Activated T-helper 17 cell treated with anti-CD3 and anti-CD28 coated beads, Interleukin-2, amount 50 U/mL, for 72 hours (primary cell): Measurements from ENCODE around the gene PEMT. TPM values are rescaled to one million over a fixed set of nuclear protein-coding genes. Genes with fewer than 3 reads are reported as not detected.

Source experiments
- ATAC-seq: fragments of 150-1000 bp; cut with Tn5 transposase; replicated peaks from 2 replicates; pipeline ENCODE4 v1.10.0; 2021; ENCODE audit warnings: mild to moderate bottlenecking, moderate library complexity
- H3K27ac Mint-ChIP-seq: one replicate; pipeline ENCODE4 v1.8.0; 2022; ENCODE audit warnings: mixed read lengths
- H3K27me3 Mint-ChIP-seq: one replicate; pipeline ENCODE4 v1.8.0; 2022; ENCODE audit warnings: mixed read lengths
- H3K36me3 Mint-ChIP-seq: one replicate; pipeline ENCODE4 v1.8.0; 2022; ENCODE audit warnings: low read depth, mild to moderate bottlenecking, mixed read lengths
- H3K4me1 Mint-ChIP-seq: one replicate; pipeline ENCODE4 v1.8.0; 2022; ENCODE audit warnings: mixed read lengths
- H3K4me3 Mint-ChIP-seq: one replicate; pipeline ENCODE4 v1.8.0; 2022; ENCODE audit warnings: mild to moderate bottlenecking, mixed read lengths
- H3K9me3 Mint-ChIP-seq: one replicate; pipeline ENCODE4 v1.8.0; 2022; ENCODE audit warnings: mixed read lengths
- total RNA-seq, 2 donors: library from RNA; stranded (reverse); gene quantifications; one replicate each; pipeline ENCODE4 v1.2.3, GENCODE V29; 2022

Gene PEMT
- total RNA-seq, 2 donors from 2014 or later, result 18.1 to 33.5 TPM

DNA sequence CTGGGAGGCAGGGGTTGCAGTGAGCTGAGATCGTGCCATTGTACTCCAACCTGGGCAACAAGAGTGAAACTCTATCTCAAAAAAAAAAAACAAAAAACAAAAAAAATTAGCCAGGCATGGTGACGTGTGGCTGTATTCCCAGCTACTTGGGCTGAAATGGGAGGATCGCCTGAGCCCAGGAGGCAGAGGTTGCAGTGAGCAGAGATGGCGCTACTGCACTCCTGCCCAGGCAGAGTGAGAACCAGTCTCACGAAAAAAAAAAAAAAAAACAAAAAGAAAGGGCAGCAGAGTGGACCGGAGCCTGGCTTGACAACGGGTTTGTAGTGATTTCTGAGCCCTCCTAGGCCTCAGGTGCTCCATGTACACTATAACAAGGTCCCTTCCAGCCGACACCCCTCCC is 33.1 kb downstream of the PEMT start:
- Mint-ChIP-seq H3K27ac (no peak overlapping the region), H3K4me3 (no peak overlapping the region)

DNA sequence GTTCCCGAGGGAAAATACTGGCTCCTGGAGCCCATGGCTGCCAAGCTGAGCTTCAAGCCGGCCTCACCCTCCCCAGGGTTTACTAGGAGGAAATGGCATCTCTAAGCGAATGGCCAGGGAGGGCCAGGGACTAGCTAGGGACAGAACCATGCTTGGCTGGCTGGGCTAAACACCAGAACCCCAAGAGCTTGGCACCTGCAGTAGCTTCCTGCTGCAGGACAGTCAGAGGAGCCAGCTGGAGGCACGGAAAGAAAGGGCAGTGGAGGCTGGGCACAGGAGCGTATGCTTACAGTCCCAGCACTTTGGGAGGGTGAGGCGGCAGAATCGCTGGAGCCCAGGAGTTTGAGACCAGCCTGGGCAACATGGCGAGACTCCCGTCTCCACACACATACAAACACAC is 33.7 kb downstream of the PEMT start:
- no peak overlapping the region for H3K4me3 Mint-ChIP-seq
- ATAC-seq, result no peak
- no peak overlapping the region for H3K27ac Mint-ChIP-seq

More for the DNA sequence above, 33.1 kb downstream of the PEMT start:
- no peaks in the 10 kb centered on the region for H3K27me3 Mint-ChIP-seq
- H3K4me1 Mint-ChIP-seq, result no peaks in the 10 kb centered on the region
- no peaks in the 10 kb centered on the region for H3K9me3 Mint-ChIP-seq
- no peak for ATAC-seq
- H3K36me3 Mint-ChIP-seq, result no peaks in the 10 kb centered on the region

DNA sequence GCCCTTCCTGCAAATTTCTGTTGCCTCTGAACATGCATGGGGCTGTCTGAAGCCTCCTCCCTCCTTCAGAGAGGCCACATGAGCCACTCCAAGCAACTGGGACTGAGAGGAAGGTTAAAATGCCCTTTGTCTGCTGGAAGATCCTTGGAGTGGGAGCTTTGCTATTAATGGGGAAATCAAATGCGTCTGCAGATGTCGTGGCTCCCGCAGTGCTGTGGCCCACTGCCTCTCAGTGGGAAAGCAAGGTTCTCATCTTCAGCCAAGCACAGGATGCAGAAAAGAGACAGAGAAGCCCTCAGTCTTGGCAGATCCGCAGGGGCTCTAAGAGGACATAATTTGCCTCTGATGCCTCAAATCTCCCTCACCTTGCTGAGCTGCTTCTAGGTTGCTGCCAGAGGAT is 34.8 kb downstream of the PEMT start:
- Mint-ChIP-seq H3K27ac (peak overlapping the region; percentile 59), H3K9me3 (no peaks in the 10 kb centered on the region), H3K27me3 (no peaks in the 10 kb centered on the region), H3K36me3 (no peaks in the 10 kb centered on the region), H3K4me1 (no peaks in the 10 kb centered on the region), H3K4me3 (no peak overlapping the region)
- ATAC-seq, result no peak

More for the DNA sequence above, 33.7 kb downstream of the PEMT start:
- H3K27me3 Mint-ChIP-seq, result no peaks in the 10 kb centered on the region
- H3K36me3 Mint-ChIP-seq, result no peaks in the 10 kb centered on the region
- no peaks in the 10 kb centered on the region for H3K9me3 Mint-ChIP-seq
- H3K4me1 Mint-ChIP-seq, result no peaks in the 10 kb centered on the region

DNA sequence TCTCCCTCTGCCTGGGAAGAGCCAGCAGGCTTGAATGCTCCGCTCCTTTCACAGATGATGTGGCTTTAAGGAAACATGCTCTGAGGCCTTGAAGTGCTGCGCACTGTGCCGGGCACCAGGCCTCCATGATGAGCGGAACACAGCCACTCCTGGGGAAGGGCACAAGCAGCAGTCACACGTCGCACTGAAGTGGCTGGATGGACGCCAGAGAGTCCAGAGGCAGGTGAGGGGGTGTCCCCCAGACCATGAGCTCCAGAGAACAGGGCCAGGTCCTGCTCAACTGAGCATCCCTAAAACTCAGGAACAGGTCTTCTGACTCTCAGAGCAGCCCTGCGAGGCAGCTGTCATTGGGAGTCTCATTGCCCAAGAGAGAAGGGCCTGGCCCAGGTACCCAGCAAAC is 35.6 kb downstream of the PEMT start:
- H3K36me3 Mint-ChIP-seq, result no peaks in the 10 kb centered on the region
- no peaks in the 10 kb centered on the region for H3K4me1 Mint-ChIP-seq
- ATAC-seq, result no peak
- no peaks in the 10 kb centered on the region for H3K9me3 Mint-ChIP-seq
- H3K27me3 Mint-ChIP-seq, result no peaks in the 10 kb centered on the region
- H3K4me3 Mint-ChIP-seq, result no peak overlapping the region
- no peak overlapping the region for H3K27ac Mint-ChIP-seq

DNA sequence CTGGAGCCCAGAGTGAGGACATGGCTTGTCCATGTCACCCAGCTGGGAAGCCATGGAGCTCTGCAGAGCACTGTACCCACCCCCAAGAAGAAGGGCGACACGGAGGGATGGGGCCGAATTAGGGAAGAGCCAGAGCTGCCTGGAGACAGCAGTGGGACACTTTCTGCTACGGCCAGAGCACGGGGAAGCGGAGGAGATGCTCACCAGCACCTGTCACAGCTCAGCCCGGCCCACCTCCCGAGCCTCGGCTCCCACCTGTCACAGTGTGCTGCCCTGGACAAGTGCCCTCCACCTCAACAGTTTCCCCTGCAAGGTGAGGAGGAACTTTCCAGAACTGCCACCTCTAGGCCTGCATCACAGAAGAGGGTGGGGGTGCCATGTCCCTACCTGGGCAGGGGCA is 36.4 kb downstream of the PEMT start:
- Mint-ChIP-seq H3K9me3 (no peaks in the 10 kb centered on the region), H3K4me3 (no peak overlapping the region), H3K4me1 (no peaks in the 10 kb centered on the region), H3K27ac (no peak overlapping the region), H3K36me3 (no peaks in the 10 kb centered on the region), H3K27me3 (no peaks in the 10 kb centered on the region)
- ATAC-seq, result no peak

DNA sequence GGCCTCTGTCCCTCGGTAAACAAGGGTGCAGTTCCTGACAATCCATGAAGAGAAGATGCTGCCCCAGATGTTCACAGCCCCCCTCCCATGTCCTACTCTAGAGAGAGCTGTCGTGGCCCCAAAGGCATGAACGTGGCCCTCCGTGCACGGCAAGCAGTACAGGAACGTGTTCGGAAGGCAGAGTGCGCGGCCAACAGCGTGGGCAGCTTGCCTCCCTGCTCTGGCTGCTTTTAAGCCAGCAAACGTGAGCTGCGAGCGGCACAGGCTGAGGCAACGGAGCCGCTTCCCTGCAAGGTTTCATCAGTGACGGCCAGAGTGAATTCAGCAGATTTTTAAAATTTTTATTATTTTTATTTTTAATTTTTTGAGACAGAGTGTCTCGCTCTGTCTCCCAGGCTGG is 37.2 kb downstream of the PEMT start:
- Mint-ChIP-seq H3K9me3 (no peaks in the 10 kb centered on the region), H3K36me3 (no peaks in the 10 kb centered on the region), H3K4me3 (no peak overlapping the region), H3K4me1 (no peaks in the 10 kb centered on the region), H3K27ac (no peak overlapping the region), H3K27me3 (no peaks in the 10 kb centered on the region)
- no peak for ATAC-seq

DNA sequence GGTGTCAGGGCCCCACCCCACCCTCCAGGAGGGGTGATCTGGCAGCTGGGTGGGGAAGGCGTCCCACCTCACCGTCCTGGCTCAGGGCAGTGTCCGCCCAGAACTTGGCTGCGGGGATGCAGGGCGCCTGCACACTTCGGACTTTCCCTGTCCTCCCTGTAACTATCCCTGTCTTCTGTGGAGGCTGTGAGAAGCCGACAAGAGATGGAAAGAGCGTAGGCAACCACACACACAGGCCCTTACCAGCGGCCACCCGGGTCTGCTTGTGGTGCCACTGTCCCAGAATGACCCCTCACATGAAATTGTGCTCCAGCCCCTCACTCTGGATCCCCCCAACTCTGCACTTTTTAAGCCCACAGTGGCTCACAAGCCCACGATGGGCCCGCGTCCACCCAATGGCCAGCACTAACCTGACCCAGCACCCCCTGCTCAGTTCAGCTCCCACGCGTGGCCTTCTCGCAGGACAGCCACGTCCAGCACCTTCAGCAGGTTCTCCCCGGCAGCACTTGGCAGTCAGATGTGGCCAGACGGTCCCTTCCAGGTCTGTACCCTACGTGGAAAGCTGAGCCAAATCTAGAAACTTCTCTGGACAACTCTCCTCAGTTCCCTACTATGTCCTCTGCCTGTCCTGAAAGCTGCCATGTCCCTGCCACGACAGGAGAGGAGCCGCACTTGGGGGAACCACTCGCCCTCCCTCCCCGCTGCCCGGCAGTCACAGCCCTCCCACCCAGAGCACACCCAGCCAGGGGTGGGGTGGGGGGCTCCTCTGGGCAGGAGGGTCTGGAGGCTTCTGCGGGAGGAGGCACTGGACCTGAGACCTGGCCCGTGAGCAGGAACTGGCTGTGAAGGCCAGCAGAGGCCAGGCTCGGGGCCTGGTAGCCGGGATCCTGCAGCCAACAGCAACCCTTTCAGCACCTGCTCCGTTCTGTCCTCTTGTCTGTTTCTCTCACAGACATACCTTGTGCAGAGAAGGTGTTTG is 38.0 kb downstream of the PEMT start:
- H3K9me3 Mint-ChIP-seq, result no peaks in the 10 kb centered on the region
- H3K4me3 Mint-ChIP-seq, result no peak overlapping the region
- no peak overlapping the region for H3K27ac Mint-ChIP-seq
- H3K36me3 Mint-ChIP-seq, result no peaks in the 10 kb centered on the region
- no peak for ATAC-seq
- no peaks in the 10 kb centered on the region for H3K4me1 Mint-ChIP-seq
- H3K27me3 Mint-ChIP-seq, result no peaks in the 10 kb centered on the region

DNA sequence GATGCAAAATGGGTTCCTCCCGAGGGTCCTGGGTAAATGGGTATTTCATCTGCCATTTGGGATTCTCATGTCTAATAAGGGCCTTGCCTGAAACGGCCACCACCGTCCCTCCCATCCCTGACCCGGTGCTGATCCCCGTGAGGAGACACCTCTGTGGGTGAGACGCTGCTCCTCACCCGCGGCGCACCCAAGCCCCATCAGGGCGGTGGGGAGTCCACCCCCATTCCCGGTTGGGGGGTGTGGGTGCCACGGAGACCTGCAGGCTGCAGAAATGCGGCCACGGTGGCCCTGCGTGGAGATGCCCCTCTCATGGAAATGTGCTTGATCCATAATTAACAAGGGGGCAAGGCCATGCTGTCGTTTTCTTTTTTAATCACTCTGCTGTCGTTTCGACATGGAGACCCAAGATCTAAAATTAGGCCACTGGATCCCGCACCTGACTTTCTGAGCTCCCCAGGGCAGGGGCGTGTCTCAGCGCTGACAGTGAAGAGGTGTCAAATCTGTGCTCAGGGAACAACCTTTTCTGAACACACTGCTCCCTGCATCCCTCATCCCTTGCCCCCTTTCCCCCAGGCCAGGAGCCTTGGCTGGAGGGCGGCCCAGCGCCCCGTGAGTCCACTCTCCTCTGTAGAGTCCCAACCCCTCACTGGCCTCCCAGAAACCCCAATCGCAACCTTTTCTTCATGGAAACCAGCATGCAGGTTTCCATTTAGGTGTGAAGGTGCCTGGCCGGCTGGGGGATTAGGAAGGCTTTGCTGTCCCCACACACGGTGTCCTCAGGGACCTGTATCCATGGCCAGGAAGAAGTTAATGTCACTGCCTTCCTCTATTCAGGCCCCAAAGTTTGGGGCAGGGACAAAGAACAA is 38.9 kb downstream of the PEMT start:
- Mint-ChIP-seq H3K9me3 (no peaks in the 10 kb centered on the region), H3K4me1 (no peaks in the 10 kb centered on the region), H3K36me3 (no peaks in the 10 kb centered on the region), H3K27me3 (no peaks in the 10 kb centered on the region), H3K4me3 (no peak overlapping the region), H3K27ac (no peak overlapping the region)
- ATAC-seq, result no peak

DNA sequence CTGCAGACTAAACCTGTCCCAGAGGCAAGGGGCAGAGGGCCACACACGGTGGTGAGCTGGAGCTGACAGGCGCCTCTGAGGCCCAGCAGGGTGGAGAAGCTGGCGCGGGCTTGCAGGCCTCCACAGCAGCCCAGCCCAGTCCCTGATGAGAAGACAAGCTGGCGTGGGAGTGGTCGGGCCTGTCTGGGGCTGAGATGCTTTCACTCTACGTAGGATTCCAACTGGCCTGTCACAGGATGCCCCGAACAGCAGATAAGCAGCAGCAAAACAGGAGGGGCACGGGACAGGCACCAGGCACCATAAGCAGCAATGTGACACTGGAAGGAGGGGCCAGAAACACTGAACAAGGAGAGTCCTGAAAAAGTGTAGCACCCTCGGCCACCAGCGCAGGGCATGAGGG is 40.1 kb downstream of the PEMT start:
- no peak overlapping the region for H3K27ac Mint-ChIP-seq
- no peaks in the 10 kb centered on the region for H3K9me3 Mint-ChIP-seq
- H3K36me3 Mint-ChIP-seq, result no peaks in the 10 kb centered on the region
- no peaks in the 10 kb centered on the region for H3K4me1 Mint-ChIP-seq
- H3K4me3 Mint-ChIP-seq, result no peak overlapping the region
- no peak for ATAC-seq
- H3K27me3 Mint-ChIP-seq, result no peaks in the 10 kb centered on the region

DNA sequence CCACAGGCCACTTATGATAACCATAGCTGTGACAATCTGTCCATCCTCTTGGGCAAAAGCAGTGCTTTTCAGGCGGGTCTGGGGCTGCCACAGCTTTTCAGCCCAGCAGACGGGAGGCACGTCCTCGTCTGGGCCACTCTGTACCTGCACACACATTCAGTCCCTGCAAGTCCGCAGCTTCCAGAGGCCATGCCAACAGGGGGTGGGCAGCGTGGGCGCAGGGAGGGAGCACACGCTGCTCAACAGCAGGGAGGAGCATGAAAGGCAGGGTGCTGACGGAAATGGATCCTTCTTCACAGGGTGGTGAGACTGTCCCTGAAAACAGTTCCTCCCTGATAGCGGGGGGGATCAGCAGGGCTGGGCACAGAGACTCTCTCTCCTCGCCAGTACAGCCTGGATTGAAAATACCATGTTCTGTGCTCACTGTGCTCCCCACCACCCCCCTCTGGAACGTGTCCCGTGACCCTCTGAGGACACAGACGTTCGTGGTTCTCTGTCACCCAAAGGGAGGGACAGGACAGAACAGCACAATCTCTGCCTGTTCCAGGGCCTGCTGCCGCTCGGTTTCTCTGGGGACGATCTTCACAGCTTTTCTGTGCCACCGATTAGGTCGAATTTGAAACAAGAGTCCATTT is 41.7 kb downstream of the PEMT start:
- ATAC-seq, result no peak
- Mint-ChIP-seq H3K9me3 (no peaks in the 10 kb centered on the region), H3K36me3 (no peaks in the 10 kb centered on the region), H3K27me3 (no peaks in the 10 kb centered on the region), H3K27ac (no peak overlapping the region), H3K4me1 (no peaks in the 10 kb centered on the region), H3K4me3 (no peak overlapping the region)

DNA sequence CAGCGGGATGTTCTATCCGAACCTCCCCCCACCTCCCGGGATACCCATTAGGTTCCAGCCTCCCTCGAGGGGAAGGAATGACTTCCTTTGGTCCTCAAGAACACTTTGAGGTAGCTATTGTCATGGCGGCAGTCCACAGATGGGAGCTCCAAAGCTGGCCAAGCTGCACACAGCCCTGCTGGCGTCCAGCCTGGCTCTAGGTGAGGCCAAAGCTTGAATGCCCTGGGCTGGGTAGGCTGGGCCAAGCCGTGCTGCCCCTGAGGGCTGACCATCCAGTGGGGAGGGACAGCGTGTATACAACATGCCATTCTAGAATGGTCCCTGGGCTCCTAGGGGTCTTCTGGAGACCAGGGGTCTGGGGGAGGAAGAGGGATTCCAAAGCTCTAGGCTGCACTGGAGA is 43.5 kb downstream of the PEMT start:
- H3K27me3 Mint-ChIP-seq, result no peaks in the 10 kb centered on the region
- H3K9me3 Mint-ChIP-seq, result no peaks in the 10 kb centered on the region
- no peak overlapping the region for H3K27ac Mint-ChIP-seq
- ATAC-seq, result no peak
- no peaks in the 10 kb centered on the region for H3K4me1 Mint-ChIP-seq
- H3K36me3 Mint-ChIP-seq, result no peaks in the 10 kb centered on the region
- H3K4me3 Mint-ChIP-seq, result no peak overlapping the region

DNA sequence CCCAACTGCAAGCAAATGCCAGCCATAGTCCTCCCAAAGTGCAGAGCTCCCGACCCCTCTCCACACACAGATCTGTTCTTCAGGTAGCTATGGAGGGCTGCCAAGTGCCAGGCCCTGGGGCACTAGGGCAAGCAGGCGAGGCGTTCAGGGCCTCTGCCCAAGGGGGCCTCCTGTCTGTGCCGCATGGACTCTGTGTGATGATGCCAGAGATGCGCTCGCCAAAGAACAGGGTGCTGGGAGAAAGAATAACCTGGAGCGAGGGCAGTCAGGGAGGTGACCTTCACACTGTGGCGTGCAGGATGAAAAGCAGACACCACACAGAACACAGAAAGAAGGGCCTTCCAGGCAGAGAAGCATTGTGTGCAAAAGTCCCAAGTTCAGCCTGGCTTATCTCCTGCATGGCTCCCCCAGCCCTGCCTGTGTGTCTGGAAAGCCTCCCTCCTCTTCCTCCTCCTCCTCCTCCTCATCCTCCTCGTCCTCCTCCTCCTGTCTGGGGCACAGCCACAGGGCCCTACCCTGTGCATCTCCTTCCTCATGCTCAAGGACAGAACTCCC is 44.2 kb downstream of the PEMT start:
- no peak for ATAC-seq
- Mint-ChIP-seq H3K4me3 (no peak overlapping the region), H3K4me1 (no peaks in the 10 kb centered on the region), H3K36me3 (no peaks in the 10 kb centered on the region), H3K9me3 (no peaks in the 10 kb centered on the region), H3K27ac (no peak overlapping the region), H3K27me3 (no peaks in the 10 kb centered on the region)

DNA sequence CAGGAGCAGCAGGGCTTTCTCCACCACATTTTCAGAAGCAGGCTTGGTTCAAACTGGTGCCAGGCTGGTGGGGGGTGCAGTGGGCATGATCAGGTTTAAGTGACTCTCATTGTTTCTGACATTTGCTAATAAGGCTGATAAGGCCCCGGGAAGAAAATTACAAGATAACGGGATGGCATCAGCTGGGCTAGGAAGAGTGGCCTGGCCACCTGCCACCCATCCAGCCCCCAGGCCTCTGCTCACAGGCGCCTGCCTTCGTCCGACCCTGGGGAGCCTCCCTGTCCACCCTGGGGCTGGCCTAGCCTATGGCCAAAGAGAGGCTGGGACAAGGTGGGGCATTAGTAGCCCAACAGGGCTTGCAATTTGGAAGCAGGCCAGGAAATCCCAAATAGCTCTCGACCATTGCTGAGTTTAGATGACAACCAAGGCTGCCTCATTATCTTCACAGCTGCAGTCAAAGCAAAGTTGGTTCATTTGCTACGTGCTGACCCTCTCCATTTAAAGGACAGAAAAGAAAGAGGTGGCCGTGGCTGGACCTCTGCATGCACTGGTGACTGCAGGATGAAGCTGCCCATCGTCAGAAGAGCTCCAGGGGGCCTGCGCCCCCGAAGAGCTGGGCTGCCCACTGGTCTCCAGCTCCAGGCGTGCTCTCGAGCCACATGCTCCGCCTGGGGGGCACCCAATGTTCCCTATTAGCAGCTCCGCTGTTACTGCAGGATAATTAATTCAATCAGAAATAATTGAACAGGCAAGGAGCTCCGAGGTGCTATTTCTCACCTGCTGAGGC is 44.9 kb downstream of the PEMT start:
- Mint-ChIP-seq H3K36me3 (no peaks in the 10 kb centered on the region), H3K4me3 (no peak overlapping the region), H3K27me3 (no peaks in the 10 kb centered on the region), H3K4me1 (no peaks in the 10 kb centered on the region), H3K27ac (no peak overlapping the region), H3K9me3 (no peaks in the 10 kb centered on the region)
- ATAC-seq, result no peak

DNA sequence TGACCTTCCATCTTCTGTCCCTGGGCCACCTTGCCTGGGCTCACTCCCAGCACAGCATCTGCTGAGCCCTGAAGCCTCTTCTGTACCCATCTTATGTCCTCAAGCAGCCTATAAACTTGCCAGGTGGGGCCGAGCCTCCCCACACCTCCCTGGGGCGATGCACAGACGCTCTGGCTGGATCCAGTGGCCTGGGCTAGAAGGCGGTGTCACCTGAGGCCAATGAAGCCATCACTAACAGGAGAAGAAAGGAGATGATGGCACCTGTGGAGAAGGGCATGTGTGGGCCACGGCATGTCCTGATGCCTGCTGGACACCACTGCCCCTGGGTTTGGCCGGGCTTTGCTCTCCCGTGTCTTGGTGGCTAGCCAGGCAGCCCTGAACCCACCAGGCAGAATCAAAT is 45.5 kb downstream of the PEMT start:
- no peak overlapping the region for H3K27ac Mint-ChIP-seq
- no peaks in the 10 kb centered on the region for H3K27me3 Mint-ChIP-seq
- H3K4me3 Mint-ChIP-seq, result no peak overlapping the region
- no peaks in the 10 kb centered on the region for H3K9me3 Mint-ChIP-seq
- no peaks in the 10 kb centered on the region for H3K36me3 Mint-ChIP-seq
- no peak for ATAC-seq
- H3K4me1 Mint-ChIP-seq, result no peaks in the 10 kb centered on the region
